ENCODE data around the gene FGF7.
A peak's percentile ranks its signal among the peaks of the same experiment; 100 is the strongest.
"Not testable (repeated sequence)": the region's sequence is repeated elsewhere in the genome, so short reads cannot be mapped to it uniquely, and the experiment has no call there.

Gene FGF7

GRCh38 chr15:49495993-49496753 lies 73.1 kb downstream of the FGF7 start:
- peak; percentile 68 for DNase-seq (ENCODE audit: low read depth)

- no peak for DNase-seq (ENCODE audit: low read depth)
Measured at GRCh38 chr15:49501586-49501985, 78.5 kb downstream of the FGF7 start.

- no peak for DNase-seq (ENCODE audit: low read depth)
Measured at GRCh38 chr15:49506341-49506740, 83.3 kb downstream of the FGF7 start.

- DNase-seq (ENCODE audit: low read depth): no peak
Measured at GRCh38 chr15:49507261-49507660, 84.2 kb downstream of the FGF7 start.

- not testable (repeated sequence) for DNase-seq (ENCODE audit: low read depth)
Measured at GRCh38 chr15:49512739-49513138, 89.7 kb downstream of the FGF7 start.

- peak; percentile 7 for DNase-seq (ENCODE audit: low read depth)
Measured at GRCh38 chr15:49521802-49522201, 98.8 kb downstream of the FGF7 start.

- DNase-seq (ENCODE audit: low read depth): no peak
Measured at GRCh38 chr15:49528289-49528688, 105.2 kb downstream of the FGF7 start.

GRCh38 chr15:49530092-49530491 lies 107.0 kb downstream of the FGF7 start:
- peak; percentile 38 for DNase-seq (ENCODE audit: low read depth)
